NCI-H748 treated with DMSO at 0.1 percent for 48 hours (cell line): ENCODE measurements around the gene APOA5.
A peak's percentile ranks its signal among the peaks of the same experiment; 100 is the strongest.
"Not testable (repeated sequence)": the region's sequence is repeated elsewhere in the genome, so short reads cannot be mapped to it uniquely, and the experiment has no call there.

Experiments
- DNase-seq: peaks from one replicate; lab custom pipeline; 2025; lab: John Stamatoyannopoulos, UW

APOA5 gene, protein sequence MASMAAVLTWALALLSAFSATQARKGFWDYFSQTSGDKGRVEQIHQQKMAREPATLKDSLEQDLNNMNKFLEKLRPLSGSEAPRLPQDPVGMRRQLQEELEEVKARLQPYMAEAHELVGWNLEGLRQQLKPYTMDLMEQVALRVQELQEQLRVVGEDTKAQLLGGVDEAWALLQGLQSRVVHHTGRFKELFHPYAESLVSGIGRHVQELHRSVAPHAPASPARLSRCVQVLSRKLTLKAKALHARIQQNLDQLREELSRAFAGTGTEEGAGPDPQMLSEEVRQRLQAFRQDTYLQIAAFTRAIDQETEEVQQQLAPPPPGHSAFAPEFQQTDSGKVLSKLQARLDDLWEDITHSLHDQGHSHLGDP

DNA sequence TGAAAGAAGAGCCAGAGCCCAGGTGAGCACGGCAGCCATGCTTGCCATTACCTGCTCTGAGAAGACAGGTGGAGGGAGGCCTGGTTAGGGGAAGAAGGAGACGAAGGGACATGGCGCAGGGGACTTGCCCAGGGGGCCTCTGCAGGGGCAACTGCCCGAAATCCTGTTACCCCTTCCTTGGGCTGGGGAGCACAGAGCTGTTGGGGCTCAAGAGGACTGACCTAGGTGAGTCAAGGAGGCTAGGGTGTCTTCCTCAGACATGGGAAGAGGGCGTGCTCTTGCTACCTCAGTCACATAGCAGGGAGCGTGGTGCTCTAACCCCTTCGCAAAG, at the start of gene APOA5:
Gene APOA5, minus strand, starts transcription at position 67 of the 331 bp plus-strand sequence. Its CDS starts 19 bp downstream, at position 48.
- no peak for DNase-seq

DNA sequence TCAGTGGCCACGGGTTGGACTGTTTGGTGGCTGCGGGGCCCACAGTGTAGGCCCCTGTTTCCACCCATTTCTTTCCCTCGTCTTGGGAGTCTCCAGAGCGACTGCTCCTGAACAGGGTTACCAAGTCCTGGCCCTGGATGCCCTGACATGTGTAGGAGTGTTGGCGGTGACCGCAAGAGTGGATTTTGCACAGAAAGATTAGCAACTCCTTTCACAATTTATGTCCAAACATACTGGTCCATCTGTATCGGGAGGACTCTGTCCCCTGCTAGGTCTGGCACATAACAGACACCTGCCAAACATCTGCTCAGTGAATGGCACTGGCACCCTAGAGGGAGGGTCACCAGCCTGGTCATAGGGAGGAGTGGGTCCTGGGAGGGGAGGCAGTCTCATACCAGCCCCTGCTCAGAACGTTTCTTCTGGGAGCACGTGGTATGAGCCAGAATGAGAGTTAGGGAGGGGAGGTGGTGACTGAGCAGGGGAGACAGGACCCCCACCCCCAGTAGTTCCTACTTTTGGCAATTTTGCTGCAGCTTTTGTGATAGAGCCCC, 49.1 kb upstream of the APOA5 start:
- DNase-seq = no peak

DNA sequence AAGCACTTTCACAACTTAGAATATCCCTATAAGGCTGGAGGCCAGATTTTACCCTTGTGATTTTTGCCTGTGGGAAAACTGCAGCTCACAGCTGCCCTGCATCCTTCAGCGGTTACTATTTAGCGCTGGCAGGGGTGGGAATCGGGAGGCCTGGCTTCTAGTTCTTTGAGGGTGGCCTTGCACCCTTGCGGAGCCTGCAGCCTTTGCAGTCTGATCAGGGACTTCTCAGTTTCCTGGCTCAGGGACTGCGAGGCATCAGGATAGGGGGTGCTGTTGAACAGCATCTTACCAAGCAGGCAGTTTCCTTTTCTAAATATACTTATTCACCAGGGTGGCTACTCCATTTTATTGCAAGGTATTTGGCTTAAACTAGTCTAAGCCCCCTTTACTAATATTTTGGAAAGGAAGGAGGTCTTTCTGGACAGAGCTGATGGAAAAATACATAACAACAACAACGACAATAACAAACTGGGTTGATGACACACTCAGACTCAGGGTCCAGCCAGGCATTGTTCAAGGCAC, 48.6 kb upstream of the APOA5 start:
- DNase-seq = no peak

DNA sequence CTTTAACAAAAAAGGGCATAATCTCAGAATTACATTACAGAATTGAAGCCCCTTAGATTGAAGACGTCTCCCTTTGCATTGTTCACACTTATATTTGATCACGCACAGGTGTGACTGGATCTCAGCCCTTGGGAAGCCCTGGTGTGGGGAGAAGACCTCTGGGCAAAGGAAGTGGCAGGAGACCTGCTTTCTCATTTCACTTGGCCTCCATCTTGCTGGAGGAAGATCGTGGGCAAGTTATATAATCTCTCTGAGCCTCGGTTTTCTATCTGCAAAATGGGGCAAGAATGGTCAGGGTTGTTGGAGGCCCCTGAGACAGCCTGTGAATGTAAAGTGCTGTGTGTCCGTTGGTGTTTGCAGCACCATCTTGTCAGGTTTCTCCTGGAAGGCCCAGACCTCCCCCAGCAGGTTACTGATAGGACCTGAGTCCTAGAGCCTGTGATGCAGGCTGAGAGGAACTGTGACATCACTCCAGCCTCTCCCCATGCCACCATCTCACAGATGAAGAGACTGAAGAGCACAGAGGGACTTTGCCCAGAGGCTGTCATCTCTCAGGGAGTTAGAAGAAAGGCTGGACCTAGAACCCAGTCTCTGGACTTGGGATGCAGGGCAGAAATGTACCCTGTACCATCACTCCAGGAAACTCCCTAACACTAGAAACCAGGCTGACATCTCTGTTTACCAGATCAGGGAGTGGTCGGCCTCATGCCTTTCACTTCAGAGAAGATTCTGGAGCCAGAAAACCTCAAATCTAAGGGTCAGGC, 46.8 kb upstream of the APOA5 start:
- DNase-seq = no peak

DNA sequence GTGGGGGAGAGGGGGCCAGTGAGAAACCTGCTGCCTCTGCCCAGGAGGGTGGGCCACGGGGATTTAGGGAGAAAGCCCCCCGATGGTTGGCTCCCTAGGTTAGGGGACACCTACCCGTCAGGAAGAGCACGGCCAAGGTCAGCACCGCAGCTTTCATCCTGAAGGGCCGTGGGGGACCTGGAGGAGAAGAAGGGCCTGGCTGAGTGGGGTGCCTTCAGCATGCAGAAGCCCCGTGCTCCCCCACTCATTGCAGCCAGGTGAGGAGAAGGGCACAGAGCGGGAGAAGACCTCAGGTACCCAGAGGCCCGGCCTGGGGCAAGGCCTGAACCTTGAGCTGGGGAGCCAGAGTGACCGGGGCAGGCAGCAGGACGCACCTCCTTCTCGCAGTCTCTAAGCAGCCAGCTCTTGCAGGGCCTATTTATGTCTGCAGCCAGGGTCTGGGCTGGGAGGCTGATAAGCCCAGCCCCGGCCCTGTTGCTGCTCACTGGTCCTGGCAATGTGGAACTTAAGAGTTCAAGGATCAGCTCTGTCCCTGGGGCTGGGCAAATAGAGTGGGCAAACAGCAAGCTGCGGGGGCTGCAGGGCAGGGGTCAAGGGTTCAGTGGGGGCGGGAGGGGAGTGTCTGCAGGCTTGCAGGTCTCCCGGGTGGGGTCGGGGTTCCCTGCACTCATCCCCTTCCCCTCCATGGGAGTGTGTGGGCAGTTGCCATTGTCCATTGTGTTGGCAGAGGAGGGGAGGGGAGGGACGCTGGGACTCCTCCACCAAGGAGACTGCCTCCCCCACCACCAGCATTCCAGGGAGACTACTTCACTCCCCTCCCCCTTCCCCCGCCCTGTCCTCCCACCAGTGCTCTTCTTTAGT, 45.8 kb upstream of the APOA5 start, which contains the start of gene APOA1:
Gene APOA1, minus strand, starts transcription at position 392 of the 861 bp plus-strand sequence. Its CDS starts 235 bp downstream, at position 157.
- no peak for DNase-seq

DNA sequence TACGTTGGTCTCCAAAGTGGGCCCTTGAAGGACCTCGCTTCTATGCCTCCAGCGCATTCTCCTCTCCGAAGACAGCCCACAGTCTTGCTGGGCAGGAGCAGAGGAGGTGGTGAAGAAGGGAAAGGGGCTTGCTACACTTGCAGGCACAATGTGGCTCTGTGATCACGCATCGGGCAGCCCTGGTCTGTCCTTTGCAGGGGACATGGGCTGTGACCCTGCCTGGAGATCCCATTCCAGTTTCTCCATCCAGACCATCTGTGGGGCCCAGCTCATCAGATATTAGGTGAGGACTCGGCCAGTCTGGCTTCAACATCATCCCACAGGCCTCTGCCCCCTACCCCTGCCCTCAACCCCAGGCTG, 44.9 kb upstream of the APOA5 start:
- DNase-seq = no peak

DNA sequence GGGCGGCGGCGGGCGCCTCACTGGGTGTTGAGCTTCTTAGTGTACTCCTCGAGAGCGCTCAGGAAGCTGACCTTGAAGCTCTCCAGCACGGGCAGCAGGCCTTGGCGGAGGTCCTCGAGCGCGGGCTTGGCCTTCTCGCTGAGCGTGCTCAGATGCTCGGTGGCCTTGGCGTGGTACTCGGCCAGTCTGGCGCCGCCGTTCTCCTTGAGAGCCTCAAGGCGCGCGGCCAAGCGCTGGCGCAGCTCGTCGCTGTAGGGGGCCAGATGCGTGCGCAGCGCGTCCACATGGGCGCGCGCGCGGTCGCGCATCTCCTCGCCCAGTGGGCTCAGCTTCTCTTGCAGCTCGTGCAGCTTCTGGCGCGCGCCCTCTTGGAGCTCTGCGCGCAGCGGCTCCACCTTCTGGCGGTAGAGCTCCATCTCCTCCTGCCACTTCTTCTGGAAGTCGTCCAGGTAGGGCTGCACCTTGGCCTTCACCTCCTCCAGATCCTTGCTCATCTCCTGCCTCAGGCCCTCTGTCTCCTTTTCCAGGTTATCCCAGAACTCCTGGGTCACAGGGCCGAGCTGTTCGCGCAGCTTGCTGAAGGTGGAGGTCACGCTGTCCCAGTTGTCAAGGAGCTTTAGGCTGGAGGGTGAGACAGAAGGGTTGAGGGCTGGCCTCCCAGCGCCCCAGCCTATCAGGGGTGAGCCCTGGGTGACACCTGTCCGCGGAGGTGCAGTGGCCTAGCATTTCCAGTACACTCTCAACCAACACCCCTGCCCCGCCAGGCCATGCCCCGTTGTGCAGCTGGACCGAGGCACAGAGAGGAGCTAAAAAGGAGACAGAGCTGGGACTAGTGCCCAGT, 44.3 kb upstream of the APOA5 start:
- DNase-seq = peak; percentile 55

DNA sequence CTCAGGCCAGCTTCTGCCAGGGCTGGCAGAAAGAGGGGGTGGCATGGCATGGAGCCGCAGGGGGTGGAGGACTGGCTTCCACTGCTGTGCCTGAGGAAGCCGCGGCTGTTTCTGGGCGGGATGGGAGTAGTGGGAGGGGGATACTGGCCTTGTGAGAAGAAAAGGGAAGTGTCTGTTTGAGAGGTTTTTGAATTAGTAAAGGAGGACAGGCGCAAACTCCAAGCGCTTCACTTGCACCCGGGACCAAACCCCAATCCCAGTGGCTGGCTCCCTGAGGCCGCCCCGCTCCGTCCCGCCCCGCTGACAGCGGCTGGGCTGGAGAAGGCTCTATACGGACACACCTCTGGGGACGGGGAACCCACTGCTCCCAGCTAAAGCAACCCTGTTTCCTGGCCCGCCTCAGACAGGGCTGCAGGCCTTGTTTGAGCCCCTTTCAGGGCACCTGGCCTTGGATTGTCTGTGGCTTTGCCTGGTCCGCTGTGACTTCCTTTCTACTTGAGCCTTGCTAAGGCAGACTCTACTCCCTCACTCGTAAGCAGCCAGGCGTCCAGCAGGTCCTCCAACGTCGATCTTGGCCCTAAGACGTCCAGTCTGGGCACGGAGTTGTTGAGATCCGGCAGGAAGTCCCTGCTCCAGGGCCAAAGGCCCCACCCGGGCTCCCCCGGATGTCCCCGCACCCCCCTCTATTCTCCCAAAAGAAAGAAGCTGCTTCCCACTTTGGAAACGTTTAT, 43.5 kb upstream of the APOA5 start:
- no peak for DNase-seq

DNA sequence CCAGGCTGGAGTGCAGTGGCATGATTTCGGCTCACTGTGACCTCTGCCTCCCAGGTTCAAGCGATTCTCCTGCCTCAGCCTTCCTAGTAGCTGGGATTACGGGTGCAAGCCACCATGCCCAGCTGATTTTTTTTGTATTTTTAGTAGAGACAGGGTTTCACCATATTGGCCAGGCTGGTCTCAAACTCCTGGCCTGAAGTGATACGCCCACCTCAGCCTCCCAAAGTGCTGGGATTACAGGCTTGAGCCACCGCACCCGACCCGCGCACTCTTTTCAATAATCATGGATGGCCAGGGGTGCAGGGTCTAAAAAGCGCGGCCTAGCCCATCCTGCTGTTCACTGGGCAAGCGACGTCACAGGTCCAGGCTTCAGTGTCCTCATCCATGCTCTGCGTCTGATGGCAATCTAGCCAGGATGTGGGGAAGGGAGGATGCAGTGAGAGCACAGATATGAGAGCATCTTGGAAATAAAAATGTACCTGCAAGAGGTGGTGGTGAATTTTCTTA, 42.9 kb upstream of the APOA5 start:
- not testable (repeated sequence) for DNase-seq

DNA sequence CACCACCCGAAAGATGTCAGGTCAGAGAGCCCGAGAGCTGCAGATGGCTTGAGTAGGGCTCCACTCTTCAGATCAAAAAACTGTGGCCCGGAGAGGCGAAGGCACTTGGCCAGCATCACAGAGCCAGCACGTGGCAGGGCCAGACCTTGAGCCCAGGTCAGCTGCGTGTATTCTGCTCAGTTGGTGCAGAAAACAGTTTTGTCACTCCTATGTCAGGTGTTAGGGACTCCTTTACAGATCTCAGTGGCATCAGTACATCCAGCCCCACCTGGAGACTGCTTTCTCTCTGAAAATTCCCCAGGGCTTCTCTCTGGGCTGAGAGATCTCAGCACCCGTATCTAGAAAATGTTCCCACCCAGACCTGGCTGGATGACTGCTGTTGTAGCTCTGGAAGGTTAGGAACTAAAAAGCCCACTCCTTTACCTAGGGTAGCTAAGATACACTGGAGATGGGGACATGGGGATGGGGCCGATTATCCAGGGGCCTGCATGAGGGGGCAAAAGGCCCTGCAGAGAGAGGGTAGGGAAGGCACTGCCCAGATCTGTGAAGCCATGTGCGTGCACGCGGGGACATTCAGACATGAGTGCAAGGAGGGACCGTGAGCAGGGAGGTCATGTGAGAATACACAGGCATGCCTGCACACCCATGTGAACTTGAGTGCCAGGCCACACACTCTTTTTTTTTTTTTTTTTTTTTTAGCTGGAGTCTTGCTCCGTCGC, 42.3 kb upstream of the APOA5 start:
- no peak for DNase-seq

DNA sequence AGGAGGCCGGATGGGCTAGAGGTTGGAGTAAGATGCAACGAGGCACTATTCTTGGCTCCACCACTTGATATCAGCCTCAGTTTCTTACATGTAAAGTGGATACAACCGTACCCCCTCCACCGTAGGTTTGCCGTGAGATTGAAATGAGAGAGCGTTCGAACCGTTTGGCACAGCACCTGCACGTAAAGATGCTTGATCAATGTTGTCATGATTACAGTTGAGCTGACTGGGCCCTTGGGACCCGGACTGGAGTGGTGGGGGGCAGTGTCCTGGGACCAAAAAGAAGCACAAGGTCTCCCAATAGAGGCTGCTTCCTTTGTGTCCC, 41.8 kb upstream of the APOA5 start:
- no peak for DNase-seq

DNA sequence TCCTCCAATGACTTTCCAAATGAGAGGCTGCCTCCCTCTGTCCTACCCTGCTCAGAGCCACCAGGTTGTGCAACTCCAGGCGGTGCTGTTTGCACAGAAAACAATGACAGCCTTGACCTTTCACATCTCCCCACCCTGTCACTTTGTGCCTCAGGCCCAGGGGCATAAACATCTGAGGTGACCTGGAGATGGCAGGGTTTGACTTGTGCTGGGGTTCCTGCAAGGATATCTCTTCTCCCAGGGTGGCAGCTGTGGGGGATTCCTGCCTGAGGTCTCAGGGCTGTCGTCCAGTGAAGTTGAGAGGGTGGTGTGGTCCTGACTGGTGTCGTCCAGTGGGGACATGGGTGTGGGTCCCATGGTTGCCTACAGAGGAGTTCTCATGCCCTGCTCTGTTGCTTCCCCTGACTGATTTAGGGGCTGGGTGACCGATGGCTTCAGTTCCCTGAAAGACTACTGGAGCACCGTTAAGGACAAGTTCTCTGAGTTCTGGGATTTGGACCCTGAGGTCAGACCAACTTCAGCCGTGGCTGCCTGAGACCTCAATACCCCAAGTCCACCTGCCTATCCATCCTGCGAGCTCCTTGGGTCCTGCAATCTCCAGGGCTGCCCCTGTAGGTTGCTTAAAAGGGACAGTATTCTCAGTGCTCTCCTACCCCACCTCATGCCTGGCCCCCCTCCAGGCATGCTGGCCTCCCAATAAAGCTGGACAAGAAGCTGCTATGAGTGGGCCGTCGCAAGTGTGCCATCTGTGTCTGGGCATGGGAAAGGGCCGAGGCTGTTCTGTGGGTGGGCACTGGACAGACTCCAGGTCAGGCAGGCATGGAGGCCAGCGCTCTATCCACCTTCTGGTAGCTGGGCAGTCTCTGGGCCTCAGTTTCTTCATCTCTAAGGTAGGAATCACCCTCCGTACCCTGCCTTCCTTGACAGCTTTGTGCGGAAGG, 40.9 kb upstream of the APOA5 start:
- DNase-seq = no peak

DNA sequence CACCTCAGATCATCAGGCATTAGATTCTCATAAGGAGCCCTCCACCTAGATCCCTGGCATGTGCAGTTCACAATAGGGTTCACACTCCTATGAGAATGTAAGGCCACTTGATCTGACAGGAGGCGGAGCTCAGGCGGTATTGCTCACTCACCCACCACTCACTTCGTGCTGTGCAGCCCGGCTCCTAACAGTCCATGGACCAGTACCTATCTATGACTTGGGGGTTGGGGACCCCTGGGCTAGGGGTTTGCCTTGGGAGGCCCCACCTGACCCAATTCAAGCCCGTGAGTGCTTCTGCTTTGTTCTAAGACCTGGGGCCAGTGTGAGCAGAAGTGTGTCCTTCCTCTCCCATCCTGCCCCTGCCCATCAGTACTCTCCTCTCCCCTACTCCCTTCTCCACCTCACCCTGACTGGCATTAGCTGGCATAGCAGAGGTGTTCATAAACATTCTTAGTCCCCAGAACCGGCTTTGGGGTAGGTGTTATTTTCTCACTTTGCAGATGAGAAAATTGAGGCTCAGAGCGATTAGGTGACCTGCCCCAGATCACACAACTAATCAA, 40.2 kb upstream of the APOA5 start:
- DNase-seq = no peak

DNA sequence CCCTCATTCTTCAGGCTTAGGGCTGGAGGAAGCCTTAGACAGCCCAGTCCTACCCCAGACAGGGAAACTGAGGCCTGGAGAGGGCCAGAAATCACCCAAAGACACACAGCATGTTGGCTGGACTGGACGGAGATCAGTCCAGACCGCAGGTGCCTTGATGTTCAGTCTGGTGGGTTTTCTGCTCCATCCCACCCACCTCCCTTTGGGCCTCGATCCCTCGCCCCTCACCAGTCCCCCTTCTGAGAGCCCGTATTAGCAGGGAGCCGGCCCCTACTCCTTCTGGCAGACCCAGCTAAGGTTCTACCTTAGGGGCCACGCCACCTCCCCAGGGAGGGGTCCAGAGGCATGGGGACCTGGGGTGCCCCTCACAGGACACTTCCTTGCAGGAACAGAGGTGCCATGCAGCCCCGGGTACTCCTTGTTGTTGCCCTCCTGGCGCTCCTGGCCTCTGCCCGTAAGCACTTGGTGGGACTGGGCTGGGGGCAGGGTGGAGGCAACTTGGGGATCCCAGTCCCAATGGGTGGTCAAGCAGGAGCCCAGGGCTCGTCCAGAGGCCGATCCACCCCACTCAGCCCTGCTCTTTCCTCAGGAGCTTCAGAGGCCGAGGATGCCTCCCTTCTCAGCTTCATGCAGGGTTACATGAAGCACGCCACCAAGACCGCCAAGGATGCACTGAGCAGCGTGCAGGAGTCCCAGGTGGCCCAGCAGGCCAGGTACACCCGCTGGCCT, 38.7 kb upstream of the APOA5 start:
- DNase-seq = no peak

DNA sequence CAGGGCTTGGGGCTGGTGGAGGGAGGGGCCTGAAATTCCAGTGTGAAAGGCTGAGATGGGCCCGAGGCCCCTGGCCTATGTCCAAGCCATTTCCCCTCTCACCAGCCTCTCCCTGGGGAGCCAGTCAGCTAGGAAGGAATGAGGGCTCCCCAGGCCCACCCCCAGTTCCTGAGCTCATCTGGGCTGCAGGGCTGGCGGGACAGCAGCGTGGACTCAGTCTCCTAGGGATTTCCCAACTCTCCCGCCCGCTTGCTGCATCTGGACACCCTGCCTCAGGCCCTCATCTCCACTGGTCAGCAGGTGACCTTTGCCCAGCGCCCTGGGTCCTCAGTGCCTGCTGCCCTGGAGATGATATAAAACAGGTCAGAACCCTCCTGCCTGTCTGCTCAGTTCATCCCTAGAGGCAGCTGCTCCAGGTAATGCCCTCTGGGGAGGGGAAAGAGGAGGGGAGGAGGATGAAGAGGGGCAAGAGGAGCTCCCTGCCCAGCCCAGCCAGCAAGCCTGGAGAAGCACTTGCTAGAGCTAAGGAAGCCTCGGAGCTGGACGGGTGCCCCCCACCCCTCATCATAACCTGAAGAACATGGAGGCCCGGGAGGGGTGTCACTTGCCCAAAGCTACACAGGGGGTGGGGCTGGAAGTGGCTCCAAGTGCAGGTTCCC, 38.0 kb upstream of the APOA5 start, which contains the start of gene APOC3:
Gene APOC3, plus strand, starts transcription at position 383 of the 659 bp plus-strand sequence. CDS start 676 bp downstream, outside the sequence.
- DNase-seq = no peak

DNA sequence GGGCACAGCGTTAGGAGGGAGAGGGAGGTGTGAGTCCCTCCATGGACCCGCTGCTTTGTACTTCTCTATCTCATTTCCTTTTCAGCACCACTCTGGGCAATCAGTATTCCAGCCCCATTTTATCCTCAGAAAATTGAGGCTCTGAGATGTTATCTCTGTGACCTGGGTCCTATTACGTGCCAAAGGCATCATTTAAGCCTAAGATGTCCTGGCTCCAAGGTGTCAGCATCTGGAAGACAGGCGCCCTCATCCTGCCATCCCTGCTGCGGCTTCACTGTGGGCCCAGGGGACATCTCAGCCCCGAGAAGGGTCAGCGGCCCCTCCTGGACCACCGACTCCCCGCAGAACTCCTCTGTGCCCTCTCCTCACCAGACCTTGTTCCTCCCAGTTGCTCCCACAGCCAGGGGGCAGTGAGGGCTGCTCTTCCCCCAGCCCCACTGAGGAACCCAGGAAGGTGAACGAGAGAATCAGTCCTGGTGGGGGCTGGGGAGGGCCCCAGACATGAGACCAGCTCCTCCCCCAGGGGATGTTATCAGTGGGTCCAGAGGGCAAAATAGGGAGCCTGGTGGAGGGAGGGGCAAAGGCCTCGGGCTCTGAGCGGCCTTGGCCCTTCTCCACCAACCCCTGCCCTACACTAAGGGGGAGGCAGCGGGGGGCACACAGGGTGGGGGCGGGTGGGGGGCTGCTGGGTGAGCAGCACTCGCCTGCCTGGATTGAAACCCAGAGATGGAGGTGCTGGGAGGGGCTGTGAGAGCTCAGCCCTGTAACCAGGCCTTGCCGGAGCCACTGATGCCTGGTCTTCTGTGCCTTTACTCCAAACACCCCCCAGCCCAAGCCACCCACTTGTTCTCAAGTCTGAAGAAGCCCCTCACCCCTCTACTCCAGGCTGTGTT, 37.2 kb upstream of the APOA5 start:
- no peak for DNase-seq
